GM12891 (cell line): ENCODE measurements around the gene PEPD.

Experiments used
- PAX5 ChIP-seq: IDR thresholded peaks from 2 replicates; pipeline ENCODE4 v1.6.1; 2011; ENCODE audit warnings: low read length, moderate library complexity, mild to moderate bottlenecking; ENCODE audit not compliant: insufficient read depth, severe bottlenecking
- POLR2A ChIP-seq: IDR thresholded peaks from 2 replicates; pipeline ENCODE4 v1.6.1; 2011; ENCODE audit warnings: low read depth, low read length, control low read depth

DNA sequence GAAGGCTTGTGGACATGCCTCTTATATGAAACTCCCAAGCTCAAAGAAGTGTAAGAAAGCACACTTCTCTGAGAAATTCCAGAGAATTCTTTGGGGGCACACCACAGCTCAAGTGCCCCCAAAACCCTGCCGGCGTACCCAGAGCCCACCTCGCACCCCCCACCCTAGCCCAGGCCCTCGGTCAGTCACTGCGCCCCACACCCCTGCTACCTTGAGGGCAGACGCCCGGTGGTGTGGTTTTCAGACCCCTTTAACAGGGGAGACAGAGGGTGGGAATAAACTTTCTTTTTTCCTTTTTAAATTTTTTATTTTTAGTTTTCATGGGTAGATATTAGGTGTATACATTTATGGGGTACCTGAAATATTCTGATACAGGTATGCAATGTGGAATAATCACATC, 29.5 kb downstream of the PEPD start:
- TF ChIP-seq POLR2A = no peak
- no peak for TF ChIP-seq PAX5
